ENCODE data around the gene S100A11.

The S100A11 gene

DNA sequence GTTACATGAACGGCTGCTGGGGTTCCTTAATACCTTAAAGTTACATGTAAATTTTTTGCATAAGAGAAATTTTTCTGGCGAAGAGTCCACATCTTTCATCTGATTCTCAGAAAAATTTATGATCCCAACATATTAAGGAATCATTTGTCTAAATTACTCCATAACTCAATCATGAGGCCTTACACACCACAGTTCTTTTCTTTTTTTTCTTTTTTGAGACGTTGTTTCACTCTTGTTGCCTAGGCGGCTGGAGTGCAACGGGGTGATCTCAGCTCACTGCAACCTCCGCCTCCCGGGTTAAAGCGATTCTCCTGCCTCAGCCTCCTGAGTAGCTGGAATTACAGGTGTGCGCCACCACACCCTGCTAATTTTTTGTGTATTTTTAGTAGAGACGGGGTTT, 2.1 kb upstream of the S100A11 start:
- DNase-seq = no peak

- no peak for DNase-seq
Measured at GRCh38 chr1:152035539-152036266, 1.1 kb downstream of the S100A11 start.

- DNase-seq = no peak
Measured at GRCh38 chr1:152034654-152035538, 1.9 kb downstream of the S100A11 start.

- no peak for DNase-seq
Measured at GRCh38 chr1:152034324-152034653, 2.5 kb downstream of the S100A11 start.

GRCh38 chr1:152029929-152030211, 6.9 kb downstream of the S100A11 start:
- DNase-seq = no peak

DNA sequence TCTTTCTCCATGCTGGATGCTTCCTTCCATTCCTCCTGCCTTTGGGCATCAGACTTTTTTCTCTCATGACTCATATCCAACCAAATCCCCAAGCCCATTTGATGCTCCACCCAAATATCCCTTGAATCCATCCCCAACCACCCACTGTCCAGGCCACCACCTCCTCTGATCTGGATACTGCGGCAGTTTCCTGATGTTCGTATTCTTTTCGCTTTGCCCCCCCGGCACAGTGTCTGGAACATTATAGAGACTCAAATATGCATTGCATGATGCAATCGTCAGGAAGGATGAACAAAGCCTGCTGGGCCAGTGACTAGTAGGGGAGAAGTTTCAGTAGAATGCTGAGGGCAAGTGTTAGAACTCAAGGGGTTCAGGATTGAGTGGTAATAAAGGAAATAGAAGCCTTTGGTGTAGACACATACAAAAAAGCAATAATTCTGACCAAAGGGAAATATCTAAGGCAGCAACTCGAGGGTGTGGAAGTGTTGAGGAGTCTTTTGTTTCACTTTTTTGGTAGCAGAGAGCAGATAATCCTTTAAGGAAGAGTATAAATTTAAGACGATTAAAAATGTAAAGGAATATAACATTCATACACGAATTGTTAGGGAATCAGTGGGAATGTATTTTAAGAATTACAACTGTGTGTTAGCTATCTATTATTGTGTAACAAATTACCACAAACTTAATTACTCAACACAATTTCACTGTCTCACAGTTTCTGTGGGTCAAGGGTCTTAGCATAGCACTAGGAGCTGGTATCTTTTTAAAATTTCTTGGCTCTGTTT, 7.5 kb downstream of the S100A11 start:
- no peak for DNase-seq

GRCh38 chr1:152026895-152027294, 9.9 kb downstream of the S100A11 start:
- no peak for DNase-seq

DNA sequence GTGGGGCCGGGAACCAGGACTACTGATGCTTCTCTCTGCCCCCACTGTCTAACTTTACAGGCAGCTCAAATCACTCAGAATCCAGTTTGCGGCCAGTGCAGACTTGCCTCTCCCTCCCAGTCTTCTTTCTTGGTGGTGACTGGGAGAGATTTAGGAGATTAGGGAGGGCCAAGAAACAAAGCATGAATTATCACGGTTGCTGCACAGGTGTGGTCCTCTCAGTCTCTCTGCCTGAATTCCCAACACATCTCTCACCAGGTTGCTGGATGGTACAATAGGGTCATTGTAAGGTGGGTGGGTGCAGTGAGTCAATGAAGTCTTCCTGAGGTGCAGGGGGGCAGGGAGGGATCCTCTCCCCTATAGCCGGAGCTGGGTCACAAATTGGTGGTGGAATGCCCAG, 12.6 kb downstream of the S100A11 start:
- DNase-seq = no peak

- no peak for DNase-seq
Measured at GRCh38 chr1:152023221-152023620, 13.6 kb downstream of the S100A11 start.

DNA sequence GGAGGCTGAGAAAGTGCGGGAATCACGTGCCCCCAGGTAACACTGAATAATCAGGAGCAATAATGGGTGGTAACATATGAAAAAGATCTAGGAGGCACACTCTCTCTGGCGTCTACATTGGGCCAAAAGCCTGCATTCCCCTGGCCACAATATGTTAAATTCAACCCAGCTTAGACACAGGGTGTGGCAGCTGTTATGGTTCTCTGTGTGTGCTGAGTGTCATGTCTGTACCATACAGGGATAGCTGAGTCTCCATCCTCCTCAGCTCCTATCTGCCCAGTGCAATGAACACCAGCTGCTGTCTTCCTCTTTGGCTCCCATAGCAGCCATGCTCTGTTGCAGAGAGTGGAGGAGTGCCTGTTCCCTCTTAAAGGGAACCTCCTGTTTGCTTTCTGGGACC, 14.3 kb downstream of the S100A11 start:
- DNase-seq = no peak

GRCh38 chr1:152021569-152021968, 15.2 kb downstream of the S100A11 start:
- DNase-seq = no peak

- DNase-seq = no peak
Measured at GRCh38 chr1:152020849-152021248, 16.0 kb downstream of the S100A11 start.

GRCh38 chr1:152018537-152018936, 18.3 kb downstream of the S100A11 start:
- no peak for DNase-seq

DNA sequence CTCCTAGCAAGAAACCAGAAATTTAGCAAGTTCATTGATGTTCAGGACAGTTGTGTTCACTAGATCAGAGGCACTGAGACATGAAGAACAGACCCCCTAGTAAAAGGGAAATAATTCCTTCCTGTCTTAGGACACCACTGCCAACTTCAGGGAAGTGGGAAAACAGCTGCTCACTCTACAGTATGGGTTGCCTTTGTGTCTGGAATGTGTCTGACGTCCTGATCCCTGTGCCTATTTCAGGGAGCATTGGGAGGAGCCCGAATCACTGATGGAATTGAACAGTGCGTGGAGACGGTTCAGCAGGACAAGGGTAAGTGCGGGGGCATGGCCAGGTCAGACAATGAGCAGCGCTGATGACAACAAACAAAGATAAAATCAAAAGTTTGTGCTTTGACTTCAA, 21.0 kb downstream of the S100A11 start:
- DNase-seq = no peak

DNA sequence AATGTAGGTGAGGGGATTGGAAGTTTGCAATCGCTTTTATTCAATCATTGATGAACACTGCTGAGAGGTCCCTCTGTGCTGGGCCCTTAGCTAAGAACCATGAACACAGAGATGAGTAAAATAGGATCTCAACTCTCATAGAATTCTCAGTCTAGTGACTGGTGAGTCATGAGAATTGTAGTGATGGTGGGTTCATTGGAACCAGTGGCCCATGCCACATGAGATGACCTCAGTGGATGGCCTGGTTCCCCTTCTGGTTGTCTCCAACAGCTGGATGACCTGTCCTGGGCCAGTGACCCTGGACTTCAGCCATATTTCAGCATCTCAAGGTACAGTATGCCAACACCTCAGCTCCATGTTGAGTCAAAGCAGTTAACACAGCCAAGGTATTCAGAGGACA, 21.9 kb downstream of the S100A11 start:
- no peak for DNase-seq

DNA sequence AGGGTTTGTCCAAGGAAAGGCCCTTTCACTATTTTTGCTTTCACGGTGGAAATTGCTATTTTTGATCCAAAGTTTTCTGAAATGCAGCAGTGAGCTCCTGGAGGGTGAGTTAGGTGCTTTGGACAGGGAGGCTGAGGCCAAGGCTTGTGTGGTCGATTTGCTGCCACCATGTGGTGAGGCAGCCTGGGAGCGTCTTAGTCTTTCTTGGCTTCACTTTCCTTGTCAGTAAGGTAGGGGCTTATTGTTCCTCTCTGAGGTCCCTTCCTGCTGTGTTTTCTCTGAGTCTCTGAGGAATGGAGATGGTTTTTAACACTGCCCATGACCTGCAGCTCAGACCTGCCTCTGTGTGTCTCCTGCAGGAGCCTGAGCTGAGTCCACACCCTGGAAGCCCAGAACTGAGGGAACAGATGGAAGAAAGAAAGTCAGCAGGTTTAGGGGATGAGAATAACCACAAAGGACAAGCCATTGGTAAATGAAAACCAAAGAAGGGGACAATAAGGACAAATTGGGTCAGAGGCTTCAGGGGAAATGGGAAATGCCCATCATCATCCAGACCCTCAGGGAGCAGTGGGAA, 23.1 kb downstream of the S100A11 start:
- DNase-seq = no peak

- DNase-seq = no peak
Measured at GRCh38 chr1:152009691-152010090, 27.1 kb downstream of the S100A11 start.

DNA sequence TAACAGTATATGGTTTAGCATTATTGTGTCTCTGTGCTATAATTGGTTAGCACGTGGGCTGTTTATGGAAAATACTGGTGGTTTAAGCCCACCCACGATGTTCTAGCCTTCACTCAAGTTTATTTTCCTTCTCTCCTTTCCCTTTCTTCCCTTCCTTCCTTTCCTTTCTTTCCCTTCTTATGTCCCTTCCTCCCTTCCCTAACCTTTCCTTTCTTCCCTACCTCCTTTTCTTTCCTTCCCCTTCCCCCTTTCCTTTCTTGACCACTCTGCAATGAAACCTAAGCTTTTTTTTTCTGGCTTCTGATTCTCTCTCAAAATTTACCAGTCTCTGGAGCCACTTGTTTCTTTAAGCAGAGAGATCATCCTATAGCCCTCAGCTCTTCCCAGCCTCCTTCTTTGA, 29.8 kb downstream of the S100A11 start:
- DNase-seq = no peak

- no peak for DNase-seq
Measured at GRCh38 chr1:152005360-152005912, 31.4 kb downstream of the S100A11 start.

- no peak for DNase-seq
Measured at GRCh38 chr1:152003846-152004442, 32.9 kb downstream of the S100A11 start.

GRCh38 chr1:152002960-152003359, 33.8 kb downstream of the S100A11 start:
- no peak for DNase-seq

Measured in NCI-H446 treated with DMSO at 0.1 percent for 48 hours (cell line).